Smooth muscle cell (in vitro differentiated cells): ENCODE data around the gene SORCS2. TPM values are rescaled to one million over a fixed set of nuclear protein-coding genes. Genes with fewer than 3 reads are reported as not detected.

Source experiments
- DNase-seq: peaks from one replicate; lab custom pipeline; 2025; ENCODE audit not compliant: unreplicated experiment; lab: John Stamatoyannopoulos, UW
- H2AFZ ChIP-seq: fragments of 200-600 bp; sonication (generic); 2 replicates; pipeline ENCODE4 v1.6.0; 2016; ENCODE audit warnings: antibody characterized with exemption, low read depth, mild to moderate bottlenecking
- H3F3A ChIP-seq: fragments of 200-600 bp; sonication (generic); 2 replicates; pipeline ENCODE4 v1.6.0; 2017; ENCODE audit warnings: antibody characterized with exemption, low read depth
- H3K27ac ChIP-seq: fragments of 200-600 bp; sonication (generic); 2 replicates; pipeline ENCODE4 v1.5.1; 2016; ENCODE audit warnings: low read depth, mild to moderate bottlenecking
- H3K27me3 ChIP-seq: fragments of 200-600 bp; sonication (generic); 2 replicates; pipeline ENCODE4 v1.6.1; 2016; ENCODE audit warnings: low read depth, mild to moderate bottlenecking
- H3K36me3 ChIP-seq: fragments of 200-600 bp; sonication (generic); 2 replicates; pipeline ENCODE4 v1.5.1; 2016; ENCODE audit warnings: low read depth
- H3K4me1 ChIP-seq: fragments of 200-600 bp; sonication (generic); 2 replicates; pipeline ENCODE4 v1.5.1; 2016; ENCODE audit warnings: low read depth
- H3K4me2 ChIP-seq: fragments of 200-600 bp; sonication (generic); 2 replicates; pipeline ENCODE4 v1.6.0; 2016; ENCODE audit warnings: mild to moderate bottlenecking
- H3K4me3 ChIP-seq: fragments of 200-600 bp; sonication (generic); 2 replicates; pipeline ENCODE4 v1.5.1; 2016; ENCODE audit warnings: mild to moderate bottlenecking
- H3K79me2 ChIP-seq: fragments of 200-600 bp; sonication (generic); 2 replicates; pipeline ENCODE4 v1.6.0; 2016; ENCODE audit warnings: low read depth, mild to moderate bottlenecking
- H3K9ac ChIP-seq: fragments of 200-600 bp; sonication (generic); 2 replicates; pipeline ENCODE4 v1.6.0; 2016; ENCODE audit warnings: low read depth
- H3K9me3 ChIP-seq: fragments of 200-600 bp; sonication (generic); replicated peaks from 2 replicates; pipeline ENCODE4 v1.5.1; 2016; ENCODE audit warnings: low read depth
- H4K20me1 ChIP-seq: fragments of 200-600 bp; sonication (generic); 2 replicates; pipeline ENCODE4 v1.6.0; 2016; ENCODE audit warnings: low read depth
- CTCF ChIP-seq: fragments of 200-600 bp; sonication (generic); IDR thresholded peaks from 2 replicates; pipeline ENCODE4 v1.5.1; 2017; ENCODE audit warnings: borderline replicate concordance, mild to moderate bottlenecking, antibody characterized with exemption; ENCODE audit not compliant: insufficient read depth, poor library complexity, severe bottlenecking
- WGBS: methylation state at CpG from one replicate; pipeline ENCODE4 v1.1.7; 2016; ENCODE audit warnings: low lambda C conversion rate; 5-methylcytosine and 5-hydroxymethylcytosine counted together
- polyA plus RNA-seq: library from polyadenylated mRNA; unstranded; fragments of >200 nt; fragmentation: Nextera tagmentation; extraction: Ambion mirVana; gene quantifications from 2 replicates; pipeline ENCODE4 v1.2.1, GENCODE V29; 2016
- total RNA-seq: library from RNA; depleted of rRNA; stranded (reverse); fragments of >200 nt; gene quantifications from 2 replicates; pipeline ENCODE4 v1.2.3, GENCODE V29; 2014

The SORCS2 gene
- total and polyA plus RNA-seq, 2 experiments from 2014 or later: 5.2 to 9.3 TPM

- Histone ChIP-seq H3K36me3 (no peaks in the 10 kb centered on the region), H3K27ac (no peak overlapping the region), H3K9ac (no peak overlapping the region), H3K4me1 (peaks cover 6% of the 10 kb centered on the region), H3K9me3 (peaks cover 4% of the 10 kb centered on the region), H3K27me3 (no peaks in the 10 kb centered on the region), H4K20me1 (no peaks in the 10 kb centered on the region), H3K4me3 (no peak overlapping the region), H3F3A (no peaks in the 10 kb centered on the region), H3K79me2 (no peaks in the 10 kb centered on the region), H2AFZ (no peak overlapping the region), H3K4me2 (no peak overlapping the region)
- WGBS: 84% methylated on average over 12 of the region's 12 CpGs
- DNase-seq: no peak
- TF ChIP-seq CTCF: no peak
These were observed 379.4 kb downstream of the SORCS2 start for GRCh38 chr4:7571701-7572100.

GRCh38 chr4:7572894-7573293, 380.6 kb downstream of the SORCS2 start:
- no peaks in the 10 kb centered on the region for H3K36me3 ChIP-seq
- no peaks in the 10 kb centered on the region for H3K79me2 ChIP-seq
- no peaks in the 10 kb centered on the region for H4K20me1 ChIP-seq
- no peak for TF ChIP-seq CTCF
- H3K27me3 ChIP-seq: no peaks in the 10 kb centered on the region
- WGBS: 94% methylated on average over 7 of the region's 7 CpGs
- DNase-seq: no peak
- H3K4me2 ChIP-seq: no peak overlapping the region
- H3K4me3 ChIP-seq: no peak overlapping the region
- no peaks in the 10 kb centered on the region for H3F3A ChIP-seq
- peaks cover 6% of the 10 kb centered on the region for H3K4me1 ChIP-seq
- no peak overlapping the region for H2AFZ ChIP-seq
- H3K9me3 ChIP-seq: peaks cover 8% of the 10 kb centered on the region
- H3K9ac ChIP-seq: no peak overlapping the region
- no peak overlapping the region for H3K27ac ChIP-seq

- WGBS: 90% methylated on average over 9 of the region's 9 CpGs
- H3K9me3 ChIP-seq: peaks cover 10% of the 10 kb centered on the region
These were observed 381.3 kb downstream of the SORCS2 start for GRCh38 chr4:7573576-7574091.

More at GRCh38 chr4:7573576-7574091, 381.3 kb downstream of the SORCS2 start:
- no peaks in the 10 kb centered on the region for H3K27me3 ChIP-seq
- no peak overlapping the region for H3K27ac ChIP-seq
- DNase-seq: no peak
- no peaks in the 10 kb centered on the region for H3K79me2 ChIP-seq
- no peak overlapping the region for H3K4me2 ChIP-seq
- H4K20me1 ChIP-seq: no peaks in the 10 kb centered on the region
- H2AFZ ChIP-seq: no peak overlapping the region
- no peaks in the 10 kb centered on the region for H3K36me3 ChIP-seq
- H3F3A ChIP-seq: no peaks in the 10 kb centered on the region
- H3K4me1 ChIP-seq: peaks cover 6% of the 10 kb centered on the region
- H3K9ac ChIP-seq: no peak overlapping the region
- TF ChIP-seq CTCF: no peak
- H3K4me3 ChIP-seq: no peak overlapping the region
